ENCODE data around the gene SLC27A3. TPM values are rescaled to one million over a fixed set of nuclear protein-coding genes. Genes with fewer than 3 reads are reported as not detected.
A peak's percentile ranks its signal among the peaks of the same experiment; 100 is the strongest.

Gene SLC27A3
- 0.74 and 4.5 TPM in 2 replicates for total RNA-seq (2014; rRNA removed; shearing (Covaris generic))
- 0.38 and 0.40 TPM in 2 replicates for polyA plus RNA-seq (2015; cell fraction: cytosol; rRNA removed)
- 9.4 and 10.1 TPM in 2 replicates for polyA plus RNA-seq (2015; cell fraction: nucleus; rRNA removed)

- DNase-seq (ENCODE audit: low read depth): no peak
These were observed at the start of gene SLC27A3 for GRCh38 chr1:153774780-153775457. SLC27A3 (plus strand) TSS chr1:153775407; CDS start chr1:153775498, 91 bp downstream.

GRCh38 chr1:153727463-153728304 lies 47.5 kb upstream of the SLC27A3 start, which contains the start of gene INTS3:
INTS3 (plus strand) TSS chr1:153728050; CDS start chr1:153728635, 585 bp downstream.
- DNase-seq (ENCODE audit: low read depth): peak; percentile 99

- DNase-seq (ENCODE audit: low read depth): peak; percentile 30
These were observed 46.7 kb upstream of the SLC27A3 start for GRCh38 chr1:153728305-153729066.

GRCh38 chr1:153730468-153730988 lies 44.7 kb upstream of the SLC27A3 start:
- DNase-seq (ENCODE audit: low read depth): no peak

GRCh38 chr1:153733970-153734369 lies 41.2 kb upstream of the SLC27A3 start:
- DNase-seq (ENCODE audit: low read depth): no peak

- DNase-seq (ENCODE audit: low read depth): no peak
These were observed 40.7 kb upstream of the SLC27A3 start for GRCh38 chr1:153734396-153735089.

- no peak for DNase-seq (ENCODE audit: low read depth)
These were observed 40.2 kb upstream of the SLC27A3 start for GRCh38 chr1:153735090-153735420.

- no peak for DNase-seq (ENCODE audit: low read depth)
These were observed 33.2 kb upstream of the SLC27A3 start for GRCh38 chr1:153741986-153742385.

- DNase-seq (ENCODE audit: low read depth): no peak
These were observed 32.6 kb upstream of the SLC27A3 start for GRCh38 chr1:153742411-153743142.

GRCh38 chr1:153745417-153745816 lies 29.8 kb upstream of the SLC27A3 start:
- DNase-seq (ENCODE audit: low read depth): no peak

- DNase-seq (ENCODE audit: low read depth): no peak
These were observed 29.0 kb upstream of the SLC27A3 start for GRCh38 chr1:153746174-153746573.

- DNase-seq (ENCODE audit: low read depth): no peak
These were observed 26.3 kb upstream of the SLC27A3 start for GRCh38 chr1:153748903-153749302.

GRCh38 chr1:153749408-153750005 lies 25.7 kb upstream of the SLC27A3 start:
- DNase-seq (ENCODE audit: low read depth): peak; percentile 70

- DNase-seq (ENCODE audit: low read depth): no peak
These were observed 24.9 kb upstream of the SLC27A3 start for GRCh38 chr1:153750026-153750995.

GRCh38 chr1:153752072-153752471 lies 23.1 kb upstream of the SLC27A3 start:
- DNase-seq (ENCODE audit: low read depth): no peak

GRCh38 chr1:153752571-153753195 lies 22.5 kb upstream of the SLC27A3 start:
- no peak for DNase-seq (ENCODE audit: low read depth)

- no peak for DNase-seq (ENCODE audit: low read depth)
These were observed 20.9 kb upstream of the SLC27A3 start for GRCh38 chr1:153754266-153754665.

GRCh38 chr1:153760440-153760839 lies 14.8 kb upstream of the SLC27A3 start:
- DNase-seq (ENCODE audit: low read depth): no peak
